Nephron progenitor cell (in vitro differentiated cells): ENCODE data around the gene KIRREL3.

Source experiments
- DNase-seq: peaks from one replicate; pipeline ENCODE4 v3.0.0; 2021
- H3K27ac Mint-ChIP-seq: 2 replicates; pipeline ENCODE4 v1.8.0; 2021; ENCODE audit warnings: mild to moderate bottlenecking, moderate library complexity, mixed read lengths
- H3K27me3 Mint-ChIP-seq: 2 replicates; pipeline ENCODE4 v1.8.0; 2021; ENCODE audit warnings: mild to moderate bottlenecking, low read depth, mixed read lengths; ENCODE audit not compliant: poor library complexity
- H3K36me3 Mint-ChIP-seq: 2 replicates; pipeline ENCODE4 v1.8.0; 2021; ENCODE audit warnings: low read depth, mixed read lengths
- H3K4me1 Mint-ChIP-seq: 2 replicates; pipeline ENCODE4 v1.8.0; 2021; ENCODE audit warnings: mixed read lengths
- H3K4me3 Mint-ChIP-seq: 2 replicates; pipeline ENCODE4 v1.8.0; 2021; ENCODE audit warnings: mild to moderate bottlenecking, moderate library complexity, mixed read lengths
- H3K9me3 Mint-ChIP-seq: 2 replicates; pipeline ENCODE4 v1.8.0; 2021; ENCODE audit warnings: mild to moderate bottlenecking, moderate library complexity, mixed read lengths
- CTCF ChIP-seq: fragments of 200-600 bp; sonication (generic); IDR thresholded peaks from 2 replicates; pipeline ENCODE4 v1.5.0; 2021; ENCODE audit warnings: antibody characterized with exemption

The KIRREL3 gene

GRCh38 chr11:126736682-126737572 is 263.6 kb downstream of the KIRREL3 start:
- Mint-ChIP-seq H3K36me3 (no peaks in the 10 kb centered on the region), H3K27me3 (peaks cover 2% of the 10 kb centered on the region), H3K4me3 (no peak overlapping the region), H3K4me1 (peaks cover 42% of the 10 kb centered on the region), H3K27ac (no peak overlapping the region), H3K9me3 (no peaks in the 10 kb centered on the region)
- TF ChIP-seq CTCF, result no peak
- DNase-seq, result no peak

GRCh38 chr11:126734752-126735151 is 265.8 kb downstream of the KIRREL3 start:
- no peak overlapping the region for H3K27ac Mint-ChIP-seq
- DNase-seq, result no peak
- H3K4me3 Mint-ChIP-seq, result no peak overlapping the region
- H3K4me1 Mint-ChIP-seq, result peaks cover 58% of the 10 kb centered on the region
- peaks cover 8% of the 10 kb centered on the region for H3K27me3 Mint-ChIP-seq
- no peak for TF ChIP-seq CTCF
- H3K36me3 Mint-ChIP-seq, result no peaks in the 10 kb centered on the region
- peaks cover 5% of the 10 kb centered on the region for H3K9me3 Mint-ChIP-seq

GRCh38 chr11:126733685-126734084 is 266.9 kb downstream of the KIRREL3 start:
- peaks cover 62% of the 10 kb centered on the region for H3K4me1 Mint-ChIP-seq
- H3K9me3 Mint-ChIP-seq, result peaks cover 5% of the 10 kb centered on the region
- no peak overlapping the region for H3K4me3 Mint-ChIP-seq
- peaks cover 13% of the 10 kb centered on the region for H3K27me3 Mint-ChIP-seq
- no peak for TF ChIP-seq CTCF
- DNase-seq, result no peak
- no peaks in the 10 kb centered on the region for H3K36me3 Mint-ChIP-seq
- no peak overlapping the region for H3K27ac Mint-ChIP-seq

DNA sequence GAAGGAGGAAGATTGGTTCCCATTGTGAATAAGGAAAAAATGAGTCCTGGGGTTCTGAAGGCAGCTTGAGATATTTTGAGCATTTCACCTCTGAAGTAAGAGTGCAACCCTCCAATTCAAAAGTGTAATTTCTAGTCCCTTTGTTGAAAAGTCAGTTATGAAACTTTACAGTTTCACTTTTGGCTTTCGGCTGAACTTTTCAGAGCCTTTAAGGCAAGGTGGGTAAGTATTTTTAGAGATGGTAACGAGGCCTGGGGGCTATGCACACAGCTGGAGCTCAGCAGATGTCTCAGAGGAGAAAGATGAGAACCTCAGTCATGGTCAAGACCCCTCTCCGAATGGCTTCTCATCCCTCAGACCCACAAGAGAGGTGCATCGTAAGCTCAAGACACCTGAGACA is 267.6 kb downstream of the KIRREL3 start:
- Mint-ChIP-seq H3K4me1 (peaks cover 65% of the 10 kb centered on the region), H3K27me3 (peaks cover 13% of the 10 kb centered on the region), H3K36me3 (no peaks in the 10 kb centered on the region), H3K27ac (no peak overlapping the region), H3K4me3 (no peak overlapping the region), H3K9me3 (peaks cover 5% of the 10 kb centered on the region)
- no peak for DNase-seq
- no peak for TF ChIP-seq CTCF

- H3K4me3 Mint-ChIP-seq, result no peak overlapping the region
- no peaks in the 10 kb centered on the region for H3K36me3 Mint-ChIP-seq
- no peak for TF ChIP-seq CTCF
- peaks cover 13% of the 10 kb centered on the region for H3K27me3 Mint-ChIP-seq
- DNase-seq, result no peak
- H3K9me3 Mint-ChIP-seq, result peaks cover 5% of the 10 kb centered on the region
- no peak overlapping the region for H3K27ac Mint-ChIP-seq
- peaks cover 57% of the 10 kb centered on the region for H3K4me1 Mint-ChIP-seq
Measured at GRCh38 chr11:126731576-126732142, 268.9 kb downstream of the KIRREL3 start.
